Central memory CD8-positive, alpha-beta T cell (primary cell): ENCODE results near the gene PXK.
"Not testable (repeated sequence)": the region's sequence is repeated elsewhere in the genome, so short reads cannot be mapped to it uniquely, and the experiment has no call there.

Experiments used
- ATAC-seq: fragments of 150-1000 bp; cut with Tn5 transposase; replicated peaks from 2 replicates; pipeline ENCODE4 v1.10.0; 2022; ENCODE audit warnings: mild to moderate bottlenecking, moderate FRiP score, moderate number of reproducible peaks; ENCODE audit not compliant: poor library complexity, severe bottlenecking; ENCODE audit errors: extremely low read depth
- DNase-seq, 2 donors: peaks; one replicate each; pipeline ENCODE4 v3.0.0; 2021; ENCODE audit warnings: low spot score in 2 of 2
- H3K27ac Mint-ChIP-seq: one replicate; pipeline ENCODE4 v1.8.0; 2022; ENCODE audit warnings: low read depth, mild to moderate bottlenecking, moderate library complexity, mixed read lengths
- H3K27me3 Mint-ChIP-seq: one replicate; pipeline ENCODE4 v1.8.0; 2022; ENCODE audit warnings: mixed read lengths
- H3K36me3 Mint-ChIP-seq: one replicate; pipeline ENCODE4 v1.8.0; 2022; ENCODE audit warnings: mild to moderate bottlenecking, moderate library complexity, mixed read lengths; ENCODE audit not compliant: insufficient read depth
- H3K4me1 Mint-ChIP-seq: one replicate; pipeline ENCODE4 v1.8.0; 2022; ENCODE audit warnings: mixed read lengths
- H3K4me3 Mint-ChIP-seq: one replicate; pipeline ENCODE4 v1.8.0; 2022; ENCODE audit warnings: mild to moderate bottlenecking, moderate library complexity, mixed read lengths
- H3K9me3 Mint-ChIP-seq: one replicate; pipeline ENCODE4 v1.8.0; 2022; ENCODE audit warnings: mixed read lengths

Gene PXK

DNA sequence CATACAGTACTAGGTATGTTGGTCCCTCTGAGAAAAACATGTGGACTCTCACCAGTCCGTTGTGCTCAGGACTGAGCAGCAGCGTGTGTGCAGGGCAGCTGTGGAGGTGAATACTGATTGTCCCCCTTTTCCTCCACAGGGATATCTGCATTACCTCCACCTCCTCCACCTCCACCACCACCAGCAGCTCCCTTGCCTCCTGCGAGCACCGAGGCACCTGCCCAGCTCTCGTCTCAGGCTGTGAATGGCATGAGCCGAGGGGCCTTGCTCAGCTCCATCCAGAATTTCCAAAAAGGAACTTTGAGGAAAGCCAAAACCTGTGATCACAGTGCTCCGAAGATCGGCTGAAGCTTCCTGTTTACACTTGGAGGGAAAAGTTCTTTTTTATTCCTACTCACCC is 91.9 kb downstream of the PXK start:
- DNase-seq = no peak
- Mint-ChIP-seq H3K4me1 (peaks cover 10% of the 10 kb centered on the region), H3K27me3 (no peaks in the 10 kb centered on the region), H3K27ac (no peak overlapping the region), H3K9me3 (no peaks in the 10 kb centered on the region), H3K36me3 (peaks cover 43% of the 10 kb centered on the region), H3K4me3 (no peak overlapping the region)
- no peak for ATAC-seq

DNA sequence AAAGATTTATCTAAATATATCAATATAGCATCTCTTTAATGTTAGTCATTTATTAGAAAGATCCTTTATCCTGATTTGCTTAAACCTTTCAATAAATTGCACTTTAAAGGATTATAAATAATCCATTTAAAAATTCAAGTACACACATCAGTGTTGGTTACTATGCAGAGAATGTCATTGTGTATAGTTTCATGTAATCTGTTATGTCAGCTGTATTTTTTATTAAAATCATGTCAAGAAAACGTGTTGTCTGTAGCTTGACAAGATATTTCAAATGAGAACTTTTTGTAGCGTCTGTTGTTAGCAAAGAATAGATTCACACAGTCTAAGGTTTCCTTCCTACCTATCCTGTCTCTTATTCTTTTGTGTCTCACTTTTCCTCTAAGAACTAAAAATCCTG is 93.1 kb downstream of the PXK start:
- Mint-ChIP-seq H3K36me3 (peaks cover 50% of the 10 kb centered on the region), H3K27me3 (no peaks in the 10 kb centered on the region), H3K4me3 (no peak overlapping the region), H3K4me1 (no peaks in the 10 kb centered on the region), H3K27ac (peak overlapping the region; percentile 25), H3K9me3 (no peaks in the 10 kb centered on the region)
- ATAC-seq (no peak), DNase-seq (no peak)

DNA sequence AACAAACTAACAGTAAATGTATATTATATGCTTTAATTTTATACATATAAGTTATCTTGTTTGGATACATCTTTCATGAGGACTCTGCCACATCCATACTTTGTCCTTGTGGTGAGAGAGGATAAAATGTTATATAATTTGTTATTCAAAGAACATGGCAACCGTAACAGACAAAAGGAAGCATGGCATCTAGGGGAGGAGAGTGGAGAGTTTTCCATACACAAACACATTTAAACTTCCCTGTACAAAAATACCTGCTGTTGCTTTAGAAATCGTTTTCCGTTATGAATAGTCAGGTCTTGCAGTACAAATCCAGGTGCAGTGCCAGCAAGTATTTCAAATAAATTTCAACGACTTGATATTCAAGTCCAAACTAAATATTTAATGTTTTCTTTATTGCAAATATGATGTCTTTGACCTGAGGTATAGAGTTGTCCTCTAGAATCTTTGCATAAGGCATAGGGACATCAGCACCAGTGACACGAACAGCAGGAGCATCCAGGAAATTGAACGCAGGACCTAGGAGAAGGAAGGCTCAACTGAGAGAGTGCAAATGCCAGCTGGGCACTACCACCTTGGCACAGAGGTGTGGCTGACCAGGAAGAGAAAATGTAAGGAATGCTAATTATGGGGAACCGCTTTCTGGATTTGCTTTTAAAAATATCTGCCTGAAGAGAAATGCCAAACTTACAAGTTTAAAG is 95.1 kb downstream of the PXK start:
- Mint-ChIP-seq H3K36me3 (peaks cover 60% of the 10 kb centered on the region), H3K4me1 (peaks cover 11% of the 10 kb centered on the region), H3K27ac (no peak overlapping the region), H3K27me3 (no peaks in the 10 kb centered on the region), H3K4me3 (no peak overlapping the region), H3K9me3 (no peaks in the 10 kb centered on the region)
- no peak for DNase-seq
- ATAC-seq = no peak

DNA sequence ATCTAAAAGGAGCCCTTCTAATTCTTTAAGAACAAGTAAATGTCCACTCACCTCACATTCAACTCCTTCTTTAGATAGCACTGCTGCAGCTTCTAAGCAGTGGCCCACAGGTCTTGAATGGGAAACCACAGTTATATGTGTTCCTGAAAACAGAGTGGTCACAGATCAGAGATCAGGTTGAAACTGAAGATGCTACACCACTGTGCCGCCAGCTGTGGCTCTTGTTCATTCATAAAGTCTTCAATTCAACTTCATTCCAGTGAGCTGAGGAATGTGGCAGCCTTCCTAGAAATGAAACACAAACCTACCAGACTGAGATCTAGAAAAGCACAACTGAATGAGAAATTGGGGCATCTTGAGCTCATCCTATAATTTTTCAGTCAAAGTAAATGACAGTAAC is 97.0 kb downstream of the PXK start:
- DNase-seq (no peak), ATAC-seq (no peak)
- no peaks in the 10 kb centered on the region for H3K9me3 Mint-ChIP-seq
- H3K4me3 Mint-ChIP-seq = no peak overlapping the region
- H3K4me1 Mint-ChIP-seq = peaks cover 27% of the 10 kb centered on the region
- peaks cover 62% of the 10 kb centered on the region for H3K36me3 Mint-ChIP-seq
- H3K27ac Mint-ChIP-seq = no peak overlapping the region
- no peaks in the 10 kb centered on the region for H3K27me3 Mint-ChIP-seq

DNA sequence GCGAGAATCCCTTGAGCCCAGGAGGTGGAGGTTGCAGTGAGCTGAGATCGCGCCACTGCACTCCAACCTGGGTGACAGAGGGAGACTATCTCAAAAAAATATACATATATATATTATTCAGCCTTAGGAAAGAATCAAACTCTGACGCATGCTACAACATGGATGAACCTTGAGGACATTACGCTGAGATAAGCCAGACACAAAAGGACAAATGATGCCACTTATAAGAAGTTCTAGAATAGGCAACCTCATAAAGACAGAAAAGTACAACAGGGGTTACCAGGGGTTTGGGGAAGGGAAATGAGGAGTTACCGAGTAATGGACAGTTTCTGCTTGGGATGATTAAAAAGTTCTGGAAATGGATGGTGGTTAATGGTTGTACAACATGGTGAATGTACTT is 100.2 kb downstream of the PXK start:
- Mint-ChIP-seq H3K27ac (peak overlapping the region; percentile 87), H3K4me3 (peak overlapping the region; percentile 90), H3K4me1 (peaks cover 27% of the 10 kb centered on the region), H3K27me3 (no peaks in the 10 kb centered on the region), H3K36me3 (peaks cover 44% of the 10 kb centered on the region), H3K9me3 (no peaks in the 10 kb centered on the region)
- DNase-seq (no peak), ATAC-seq (no peak)

DNA sequence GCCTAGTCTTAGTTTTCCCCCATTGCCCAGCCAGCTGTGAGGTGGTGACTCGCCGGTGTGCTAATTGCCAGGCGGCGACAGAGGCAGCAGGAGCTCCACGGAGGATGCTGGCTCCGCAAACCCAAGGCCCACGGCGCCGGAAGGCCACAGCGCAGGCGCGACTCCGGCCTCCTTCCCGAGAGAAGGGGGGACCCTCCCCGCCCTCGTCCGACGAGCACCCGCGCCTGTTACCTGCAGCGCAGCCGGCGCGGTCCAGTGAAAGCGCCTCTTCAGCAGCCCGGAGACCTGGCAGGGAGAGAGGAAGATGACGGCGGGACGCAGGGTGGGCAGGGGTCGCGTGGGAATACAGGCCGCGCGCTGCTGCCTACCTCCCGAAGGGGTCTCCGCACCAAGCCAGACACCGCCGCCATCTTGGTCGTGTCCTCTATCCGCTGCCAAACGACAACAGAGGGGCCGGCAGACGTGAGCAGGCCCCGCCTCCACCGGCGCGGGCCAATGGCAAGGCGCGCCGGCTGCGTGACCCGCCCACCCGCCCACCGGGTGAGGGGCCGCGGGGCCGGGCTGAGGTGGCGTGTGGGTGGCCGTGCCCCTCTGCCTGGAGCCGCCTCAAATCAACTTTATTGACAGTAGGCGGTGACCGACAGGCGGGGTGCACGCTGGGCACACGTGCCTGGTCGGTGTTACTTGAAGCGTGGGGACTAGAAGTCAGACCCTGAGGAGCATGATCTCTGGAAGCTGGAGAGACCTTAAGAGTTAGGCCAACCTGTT is 100.9 kb downstream of the PXK start, which contains the start of gene PDHB:
Gene PDHB, minus strand, starts transcription at position 433 of the 768 bp plus-strand sequence. Its CDS starts 23 bp downstream, at position 410.
- peak within 1 kb of the TSS; percentile 90 for H3K4me3 Mint-ChIP-seq
- peaks cover 38% of the 10 kb centered on the region for H3K36me3 Mint-ChIP-seq
- H3K27ac Mint-ChIP-seq = peak within 1 kb of the TSS; percentile 87
- no peaks in the 10 kb centered on the region for H3K27me3 Mint-ChIP-seq
- H3K9me3 Mint-ChIP-seq = no peaks in the 10 kb centered on the region
- DNase-seq = peak; percentile 78 to 79
- ATAC-seq = peak; percentile 95
- H3K4me1 Mint-ChIP-seq = peaks cover 27% of the 10 kb centered on the region

DNA sequence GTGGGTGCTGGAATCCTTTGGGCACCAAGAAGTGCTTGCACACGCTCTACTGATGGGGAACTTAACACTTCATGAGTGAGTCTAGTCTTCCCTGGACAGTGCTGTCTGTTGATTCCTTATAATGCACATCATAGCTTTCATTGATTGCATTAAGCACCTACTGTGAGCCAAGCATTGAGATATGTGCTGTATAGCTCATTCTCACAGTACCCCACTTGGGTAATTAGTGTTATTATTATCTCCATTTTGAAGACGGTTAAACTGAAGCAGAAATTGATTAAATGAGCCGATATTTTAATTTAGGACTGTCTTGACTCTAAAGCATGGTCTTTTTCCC is 101.4 kb downstream of the PXK start:
- no peak overlapping the region for H3K27ac Mint-ChIP-seq
- no peaks in the 10 kb centered on the region for H3K27me3 Mint-ChIP-seq
- H3K36me3 Mint-ChIP-seq = peaks cover 33% of the 10 kb centered on the region
- ATAC-seq (no peak), DNase-seq (no peak)
- H3K4me3 Mint-ChIP-seq = peak overlapping the region; percentile 90
- no peaks in the 10 kb centered on the region for H3K9me3 Mint-ChIP-seq
- peaks cover 27% of the 10 kb centered on the region for H3K4me1 Mint-ChIP-seq

DNA sequence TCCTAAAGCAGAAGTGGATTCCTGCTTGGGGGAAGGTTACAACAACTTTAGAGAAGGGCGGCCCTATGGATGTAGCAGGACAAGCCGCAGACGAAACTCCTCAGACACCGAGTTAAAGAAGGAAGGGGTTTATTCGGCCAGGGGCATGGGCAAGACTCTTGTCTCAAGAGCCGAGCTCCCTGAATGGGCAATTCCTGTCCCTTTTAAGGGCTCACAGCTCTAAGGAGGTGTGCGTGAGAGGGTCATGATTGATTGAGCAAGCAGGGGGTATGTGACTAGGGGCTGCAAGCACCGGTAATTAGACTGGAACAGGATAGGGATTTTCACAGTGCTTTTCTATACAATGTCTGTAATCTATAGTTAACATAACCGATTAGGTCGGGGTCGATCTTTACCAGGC is 101.8 kb downstream of the PXK start:
- no peaks in the 10 kb centered on the region for H3K27me3 Mint-ChIP-seq
- no peak for DNase-seq
- peaks cover 30% of the 10 kb centered on the region for H3K36me3 Mint-ChIP-seq
- peaks cover 27% of the 10 kb centered on the region for H3K4me1 Mint-ChIP-seq
- no peaks in the 10 kb centered on the region for H3K9me3 Mint-ChIP-seq
- no peak for ATAC-seq
- no peak overlapping the region for H3K27ac Mint-ChIP-seq
- peak overlapping the region; percentile 90 for H3K4me3 Mint-ChIP-seq

DNA sequence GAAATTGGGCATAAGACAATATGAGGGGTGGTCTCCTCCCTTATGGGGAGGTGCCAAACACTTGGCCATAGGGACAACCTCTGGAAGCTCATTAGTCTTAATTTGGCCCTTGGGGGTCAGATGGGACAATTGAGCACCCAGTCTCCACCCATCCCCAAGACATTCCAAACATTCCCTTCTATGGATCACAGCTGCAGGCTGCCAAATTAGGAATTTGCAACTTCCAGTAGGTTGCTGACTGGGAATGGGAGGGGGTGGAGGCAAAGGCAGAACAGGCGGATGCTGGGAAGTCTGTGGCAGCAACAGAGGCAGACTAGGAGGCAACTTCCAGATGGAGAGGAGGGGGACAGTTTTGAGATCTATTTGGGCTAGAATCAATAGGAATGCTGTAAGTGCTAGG is 102.3 kb downstream of the PXK start:
- no peak for DNase-seq
- Mint-ChIP-seq H3K27me3 (no peaks in the 10 kb centered on the region), H3K4me1 (peaks cover 27% of the 10 kb centered on the region), H3K4me3 (no peak overlapping the region), H3K27ac (no peak overlapping the region), H3K9me3 (no peaks in the 10 kb centered on the region), H3K36me3 (peaks cover 25% of the 10 kb centered on the region)
- no peak for ATAC-seq

DNA sequence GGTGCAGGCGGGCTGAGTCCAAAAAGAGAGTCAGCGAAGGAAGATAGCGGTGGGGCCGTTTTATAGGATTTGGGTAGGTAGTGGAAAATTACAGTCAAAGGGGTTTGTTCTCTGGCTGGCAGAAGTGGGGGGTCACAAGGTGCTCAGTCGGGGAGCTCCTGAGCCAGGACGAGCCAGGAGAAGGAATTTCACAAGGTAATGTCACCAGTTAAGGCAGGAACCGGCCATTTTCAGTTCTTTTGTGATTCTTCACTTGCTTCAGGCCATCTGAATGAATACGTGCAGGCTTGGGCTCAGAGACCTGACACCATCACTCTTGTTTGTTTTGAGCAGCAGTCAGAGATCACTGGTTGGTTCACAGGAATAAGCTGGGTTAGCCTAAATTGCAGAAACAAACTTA is 104.6 kb downstream of the PXK start:
- not testable (repeated sequence) for H3K27me3 Mint-ChIP-seq, H3K4me3 Mint-ChIP-seq, H3K27ac Mint-ChIP-seq, DNase-seq, H3K36me3 Mint-ChIP-seq, ATAC-seq, H3K9me3 Mint-ChIP-seq
- peaks cover 19% of the 10 kb centered on the region for H3K4me1 Mint-ChIP-seq

DNA sequence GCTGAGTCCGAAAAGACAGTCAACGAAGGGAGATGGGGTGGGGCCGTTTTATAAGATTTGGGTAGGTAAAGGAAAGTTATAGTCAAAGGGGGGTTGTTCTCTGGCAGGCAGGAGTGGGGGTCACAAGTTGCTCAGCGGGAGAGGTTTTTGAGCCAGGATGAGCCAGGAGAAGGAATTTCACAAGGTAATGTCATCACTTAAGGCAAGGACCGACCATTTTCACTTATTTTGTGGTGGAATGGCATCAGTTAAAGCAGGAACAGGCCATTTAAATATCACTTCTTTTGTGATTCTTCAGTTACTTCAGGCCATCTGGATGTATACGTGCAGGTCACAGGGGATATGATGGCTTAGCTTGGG is 108.3 kb downstream of the PXK start:
- H3K9me3 Mint-ChIP-seq, H3K36me3 Mint-ChIP-seq, H3K4me1 Mint-ChIP-seq, H3K27me3 Mint-ChIP-seq, DNase-seq, H3K4me3 Mint-ChIP-seq, ATAC-seq: not testable (repeated sequence)
- peak overlapping the region; percentile 5 for H3K27ac Mint-ChIP-seq

DNA sequence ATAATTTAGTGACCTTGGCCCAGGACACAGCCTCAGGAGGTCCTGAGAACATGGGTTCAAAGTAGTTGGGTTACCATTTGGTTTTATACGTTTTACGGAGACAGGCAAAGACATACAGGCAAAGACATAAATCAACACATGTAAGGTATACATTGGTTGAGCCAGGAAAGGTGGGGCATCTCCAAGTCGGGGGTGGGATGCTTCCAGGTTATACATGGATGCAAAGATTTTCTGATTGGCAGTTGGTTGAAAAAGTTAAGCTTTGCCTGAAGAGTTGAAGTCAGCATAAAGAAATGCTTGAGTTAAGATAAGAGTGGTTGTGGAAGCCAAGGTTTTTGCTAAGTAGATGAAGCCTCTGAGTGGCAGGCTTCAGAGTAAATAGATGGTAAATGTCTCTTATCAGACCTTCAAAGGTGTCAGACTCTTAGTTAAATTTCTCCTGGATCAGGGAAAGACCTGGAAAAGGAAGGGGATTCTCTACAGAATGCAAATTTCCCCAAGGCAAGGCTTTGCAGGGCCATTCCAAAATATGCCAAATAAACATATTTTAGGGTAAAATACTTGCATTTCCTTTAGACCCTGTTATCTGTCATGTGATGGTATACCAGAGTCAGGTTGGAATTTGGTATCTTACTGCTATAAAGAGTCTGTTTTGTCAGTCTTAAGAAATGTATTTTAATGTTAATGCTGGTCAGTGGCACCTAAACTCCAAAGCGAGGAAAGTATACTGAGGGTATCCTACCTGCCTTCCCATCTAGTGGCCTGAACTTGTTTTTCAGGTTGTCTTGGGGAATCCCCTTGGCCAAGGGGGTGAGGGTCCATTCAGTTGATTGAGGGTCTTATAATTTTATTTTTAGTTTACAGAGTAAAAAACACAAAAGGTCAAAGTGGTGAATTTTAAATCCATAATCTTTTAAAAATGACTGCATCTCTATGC is 109.1 kb downstream of the PXK start:
- H3K9me3 Mint-ChIP-seq = no peaks in the 10 kb centered on the region
- no peak overlapping the region for H3K4me3 Mint-ChIP-seq
- H3K4me1 Mint-ChIP-seq = no peaks in the 10 kb centered on the region
- H3K27ac Mint-ChIP-seq = no peak overlapping the region
- no peak for DNase-seq
- H3K27me3 Mint-ChIP-seq = no peaks in the 10 kb centered on the region
- ATAC-seq = no peak
- H3K36me3 Mint-ChIP-seq = peaks cover 3% of the 10 kb centered on the region
